Natural killer cell treated with Interleukin-12 subunit alpha and Interleukin-12 subunit beta and Interleukin-15 and Interleukin-18, amount 100 ng/mL, for 72 hours (primary cell): ENCODE results near the gene UBE2J2. TPM values are rescaled to one million over a fixed set of nuclear protein-coding genes. Genes with fewer than 3 reads are reported as not detected.

Experiments used
- ATAC-seq, 2 donors: fragments of 150-1000 bp; cut with Tn5 transposase in 1 of 2; sonication (Bioruptor Pico), chemical (Tn5 transposase) in 1 of 2; 2 replicates each; pipeline ENCODE4 v1.10.0; 2021
- DNase-seq: peaks from one replicate; pipeline ENCODE4 v3.0.0; 2022; ENCODE audit warnings: low spot score
- H3K27ac Mint-ChIP-seq, 2 donors: 1 replicate in 1 of 2; 2 replicates in 1 of 2; pipeline ENCODE4 v1.8.0; 2022; ENCODE audit warnings: mixed read lengths in 2 of 2, mild to moderate bottlenecking in 1 of 2, moderate library complexity in 1 of 2
- H3K27me3 Mint-ChIP-seq, 2 donors: 1 replicate in 1 of 2; 2 replicates in 1 of 2; pipeline ENCODE4 v1.8.0; 2022; ENCODE audit warnings: mixed read lengths in 2 of 2
- H3K36me3 Mint-ChIP-seq: one replicate; pipeline ENCODE4 v1.8.0; 2022; ENCODE audit warnings: mixed read lengths
- H3K4me1 Mint-ChIP-seq, 2 donors: 1 replicate in 1 of 2; 2 replicates in 1 of 2; pipeline ENCODE4 v1.8.0; 2022; ENCODE audit warnings: low read depth in 2 of 2, mixed read lengths in 2 of 2, mild to moderate bottlenecking in 1 of 2
- H3K4me3 Mint-ChIP-seq: one replicate; pipeline ENCODE4 v1.8.0; 2022; ENCODE audit warnings: mixed read lengths
- H3K9me3 Mint-ChIP-seq: 2 replicates; pipeline ENCODE4 v1.8.0; 2022; ENCODE audit warnings: mixed read lengths
- total RNA-seq, 2 donors: library from RNA; stranded (reverse); gene quantifications; one replicate each; pipeline ENCODE4 v1.2.3, GENCODE V29; 2022

Gene UBE2J2
- total RNA-seq, 2 donors from 2014 or later: 70.6 to 119 TPM

- Mint-ChIP-seq H3K27me3 (no peaks in the 10 kb centered on the region), H3K4me3 (peak overlapping the region; percentile 78), H3K27ac (peak overlapping the region; percentile 50 to 76), H3K36me3 (no peaks in the 10 kb centered on the region), H3K9me3 (no peaks in the 10 kb centered on the region), H3K4me1 (peaks cover 10 to 24% of the 10 kb centered on the region in 2 donors)
- DNase-seq (no peak), ATAC-seq (no peak)
Observed at GRCh38 chr1:1205769-1206375, 67.8 kb downstream of the UBE2J2 start.

GRCh38 chr1:1204998-1205768 is 68.5 kb downstream of the UBE2J2 start:
- peaks cover 15 to 27% of the 10 kb centered on the region in 2 donors for H3K4me1 Mint-ChIP-seq
- DNase-seq: no peak
- ATAC-seq: no peak
- no peaks in the 10 kb centered on the region for H3K36me3 Mint-ChIP-seq
- peak overlapping the region; percentile 50 to 76 for H3K27ac Mint-ChIP-seq
- H3K9me3 Mint-ChIP-seq: no peaks in the 10 kb centered on the region
- H3K4me3 Mint-ChIP-seq: peak overlapping the region; percentile 78
- H3K27me3 Mint-ChIP-seq: no peaks in the 10 kb centered on the region

- no peaks in the 10 kb centered on the region for H3K36me3 Mint-ChIP-seq
- H3K27ac Mint-ChIP-seq: peak overlapping the region; percentile 50 to 76
- no peaks in the 10 kb centered on the region for H3K9me3 Mint-ChIP-seq
Observed at GRCh38 chr1:1204425-1204920, 69.2 kb downstream of the UBE2J2 start.

More at GRCh38 chr1:1204425-1204920, 69.2 kb downstream of the UBE2J2 start:
- Mint-ChIP-seq H3K4me1 (peaks cover 15 to 24% of the 10 kb centered on the region in 2 donors), H3K27me3 (no peaks in the 10 kb centered on the region), H3K4me3 (peak overlapping the region; percentile 39)
- DNase-seq: no peak
- ATAC-seq: no peak

Other genes starting within 250 kb of the UBE2J2 start
- gene RNF223, start 199.5 kb downstream of the UBE2J2 start, total RNA-seq: not detected
- 10 to 100 TPM; 18.6 to 37.1 TPM for gene C1orf159, start 157.8 kb downstream of the UBE2J2 start, total RNA-seq
- under 1 TPM in 1 of 2 donors, not detected in 1; 0.31 TPM for gene TTLL10, start 100.0 kb downstream of the UBE2J2 start, total RNA-seq
- 100 to 1,000 TPM; 295 to 591 TPM for gene TNFRSF18, start 67.3 kb downstream of the UBE2J2 start, total RNA-seq
- 100 to 1,000 TPM in 1 of 2 donors, 10 to 100 TPM in 1; 56.8 to 305 TPM for gene TNFRSF4, start 59.7 kb downstream of the UBE2J2 start, total RNA-seq
- 100 to 1,000 TPM; 243 to 251 TPM for gene SDF4, start 41.9 kb downstream of the UBE2J2 start, total RNA-seq
- 10 to 100 TPM; 23.8 to 28.1 TPM for gene B3GALT6, start 41.6 kb downstream of the UBE2J2 start, total RNA-seq
- 1 to 10 TPM; 5.2 to 5.6 TPM for gene C1QTNF12, start 27.1 kb downstream of the UBE2J2 start, total RNA-seq
- gene SCNN1D, start 6.6 kb upstream of the UBE2J2 start, total RNA-seq: 1 to 10 TPM; 1.5 to 3.2 TPM
- 10 to 100 TPM; 32.5 to 60.5 TPM for gene ACAP3, start 34.1 kb upstream of the UBE2J2 start, total RNA-seq
- gene PUSL1, start 34.7 kb upstream of the UBE2J2 start, total RNA-seq: 10 to 100 TPM; 19.2 to 39.0 TPM
- 100 to 1,000 TPM; 122 to 204 TPM for gene INTS11, start 50.8 kb upstream of the UBE2J2 start, total RNA-seq
- gene CPTP, start 50.9 kb upstream of the UBE2J2 start, total RNA-seq: 10 to 100 TPM; 15.7 to 20.1 TPM
- under 1 TPM; 0.81 to 0.89 TPM for gene TAS1R3, start 57.4 kb upstream of the UBE2J2 start, total RNA-seq
- 10 to 100 TPM; 29.4 to 66.5 TPM for gene DVL1, start 75.6 kb upstream of the UBE2J2 start, total RNA-seq
- not detected for gene MXRA8, start 84.7 kb upstream of the UBE2J2 start, total RNA-seq
- 100 to 1,000 TPM; 106 to 216 TPM for gene AURKAIP1, start 101.4 kb upstream of the UBE2J2 start, total RNA-seq
- gene CCNL2, start 125.5 kb upstream of the UBE2J2 start, total RNA-seq: 100 to 1,000 TPM; 124 to 196 TPM
- 100 to 1,000 TPM; 138 to 175 TPM for gene MRPL20, start 133.4 kb upstream of the UBE2J2 start, total RNA-seq
- not detected for gene ANKRD65, start 147.4 kb upstream of the UBE2J2 start, total RNA-seq
- 1 to 10 TPM; 1.3 to 7.7 TPM for gene VWA1, start 161.8 kb upstream of the UBE2J2 start, total RNA-seq
- gene ATAD3C, start 175.8 kb upstream of the UBE2J2 start, total RNA-seq: 1 to 10 TPM in 1 of 2 donors, under 1 TPM in 1; 0.17 to 1.7 TPM
- gene ATAD3B, start 197.9 kb upstream of the UBE2J2 start, total RNA-seq: 100 to 1,000 TPM in 1 of 2 donors, 10 to 100 TPM in 1; 56.6 to 126 TPM
- gene ATAD3A, start 238.3 kb upstream of the UBE2J2 start, total RNA-seq: 100 to 1,000 TPM in 1 of 2 donors, 10 to 100 TPM in 1; 52.7 to 126 TPM